RWPE2 (cell line): ENCODE measurements around the gene RPL27.
"Not testable (repeated sequence)": the region's sequence is repeated elsewhere in the genome, so short reads cannot be mapped to it uniquely, and the experiment has no call there.

ENCODE experiments used
- ATAC-seq: fragments of 200-7000 bp; cut with Tn5 transposase; 3 replicates; pipeline ENCODE4 v1.9.1; 2021; ENCODE audit warnings: low read depth
- DNase-seq: peaks from one replicate; pipeline ENCODE4 v3.0.0-alpha.2; 2020; ENCODE audit warnings: low spot score
- H3K27ac ChIP-seq: fragments of 450-650 bp; 2 replicates; pipeline ENCODE4 v1.5.1; 2017; ENCODE audit warnings: mild to moderate bottlenecking; ENCODE audit not compliant: poor library complexity, severe bottlenecking
- H3K27me3 ChIP-seq: fragments of 250-450 bp; sonication (Bioruptor Pico); 2 replicates; pipeline ENCODE4 v1.5.1; 2021; ENCODE audit warnings: mild to moderate bottlenecking, moderate library complexity; ENCODE audit not compliant: insufficient read depth, poor library complexity, severe bottlenecking
- H3K36me3 ChIP-seq: fragments of 250-450 bp; sonication (Bioruptor Pico); 2 replicates; pipeline ENCODE4 v1.5.1; 2020; ENCODE audit warnings: low read depth, mild to moderate bottlenecking, moderate library complexity
- H3K4me1 ChIP-seq: fragments of 250-450 bp; sonication (Bioruptor Pico); 2 replicates; pipeline ENCODE4 v1.5.1; 2021; ENCODE audit warnings: mild to moderate bottlenecking, moderate library complexity; ENCODE audit not compliant: insufficient read depth, poor library complexity, severe bottlenecking
- H3K4me3 ChIP-seq: fragments of 250-450 bp; sonication (Bioruptor Pico); 2 replicates; pipeline ENCODE4 v1.5.1; 2021; ENCODE audit warnings: mild to moderate bottlenecking, moderate library complexity; ENCODE audit not compliant: severe bottlenecking
- H3K9me3 ChIP-seq: fragments of 250-450 bp; sonication (Bioruptor Pico); 2 replicates; pipeline ENCODE4 v1.5.1; 2021; ENCODE audit warnings: mild to moderate bottlenecking, moderate library complexity; ENCODE audit not compliant: severe bottlenecking
- CTCF ChIP-seq: fragments of 450-650 bp; IDR thresholded peaks from one replicate; pipeline ENCODE4 v1.5.1; 2017; ENCODE audit warnings: mild to moderate bottlenecking, moderate library complexity; ENCODE audit not compliant: poor library complexity, severe bottlenecking

The RPL27 gene

DNA sequence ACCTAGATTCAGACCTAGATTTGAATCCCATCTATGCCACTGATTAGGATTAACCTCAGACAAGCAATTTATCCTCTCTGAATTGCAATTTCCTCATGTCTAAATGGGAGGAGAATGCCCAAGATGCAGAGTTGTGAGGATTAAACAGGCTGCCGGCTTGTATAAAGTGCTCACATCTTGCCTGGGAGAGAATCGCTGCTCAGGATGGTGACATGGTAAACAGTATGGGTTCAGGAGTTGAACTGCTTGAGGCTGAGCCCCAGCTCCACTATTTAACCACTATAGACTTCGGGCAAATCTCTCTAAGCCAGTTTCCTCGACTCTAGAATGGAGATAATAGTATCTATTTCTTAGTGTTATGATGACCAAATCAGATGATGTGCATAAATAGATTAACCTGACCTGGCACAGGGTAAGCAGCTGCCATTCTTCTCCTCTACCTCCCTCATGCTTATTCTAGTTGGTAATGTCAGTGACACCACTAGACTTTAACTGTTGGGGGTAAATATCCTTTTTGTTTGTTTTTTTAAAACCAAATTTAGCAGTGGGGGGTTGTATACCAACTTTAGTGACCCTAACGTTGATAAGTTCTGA lies 732 bp upstream of the RPL27 start:
- H3K4me3 ChIP-seq: peak overlapping the region; percentile 74
- no peaks in the 10 kb centered on the region for H3K9me3 ChIP-seq
- no peaks in the 10 kb centered on the region for H3K27me3 ChIP-seq
- DNase-seq (no peak), ATAC-seq (no peak)
- no peak for TF ChIP-seq CTCF
- peak overlapping the region; percentile 85 for H3K27ac ChIP-seq
- H3K36me3 ChIP-seq: peaks cover 50% of the 10 kb centered on the region
- H3K4me1 ChIP-seq: peaks cover 32% of the 10 kb centered on the region

DNA sequence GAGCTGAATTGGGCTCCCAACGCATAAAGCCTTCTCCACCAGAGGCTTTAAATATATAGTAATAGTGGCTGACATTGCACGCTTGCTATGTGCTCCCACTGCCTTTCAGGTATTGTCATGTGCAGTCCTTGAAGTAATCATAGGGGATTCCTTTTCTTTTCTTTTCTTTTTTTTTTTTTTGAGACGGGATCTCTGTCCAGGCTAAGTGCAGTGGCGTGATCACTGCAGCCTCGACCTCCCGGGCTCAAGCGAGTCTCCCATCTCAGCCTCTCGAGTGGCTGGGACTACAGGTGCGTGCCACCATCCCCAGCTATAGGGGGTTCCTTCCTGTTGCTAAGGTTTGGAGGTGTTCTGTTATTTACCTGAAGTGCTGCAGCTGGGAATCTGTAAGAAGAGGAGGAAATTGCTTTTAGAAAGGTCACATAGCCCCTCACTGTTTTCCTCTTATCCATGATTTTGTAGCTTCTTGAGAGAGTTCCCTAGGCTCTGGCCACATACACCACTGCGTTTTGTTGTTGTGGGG lies 845 bp downstream of the RPL27 start:
- no peaks in the 10 kb centered on the region for H3K9me3 ChIP-seq
- ATAC-seq: no peak
- no peaks in the 10 kb centered on the region for H3K27me3 ChIP-seq
- H3K27ac ChIP-seq: peak overlapping the region; percentile 85
- H3K4me1 ChIP-seq: peaks cover 36% of the 10 kb centered on the region
- no peak for TF ChIP-seq CTCF
- peak overlapping the region; percentile 74 for H3K4me3 ChIP-seq
- DNase-seq: no peak
- H3K36me3 ChIP-seq: peaks cover 53% of the 10 kb centered on the region

- not testable (repeated sequence) for H3K27me3 ChIP-seq, H3K4me3 ChIP-seq, DNase-seq, ATAC-seq, H3K9me3 ChIP-seq
- peak overlapping the region; percentile 85 for H3K27ac ChIP-seq
- H3K36me3 ChIP-seq: peaks cover 59% of the 10 kb centered on the region
- peaks cover 36% of the 10 kb centered on the region for H3K4me1 ChIP-seq
These were observed 2.7 kb downstream of the RPL27 start for GRCh38 chr17:43000894-43001293.

- Histone ChIP-seq H3K4me1 (peaks cover 31% of the 10 kb centered on the region), H3K4me3 (no peak overlapping the region), H3K9me3 (no peaks in the 10 kb centered on the region), H3K36me3 (peaks cover 57% of the 10 kb centered on the region), H3K27me3 (no peaks in the 10 kb centered on the region), H3K27ac (peak overlapping the region; percentile 85)
- ATAC-seq (peak; percentile 59), DNase-seq (no peak)
- TF ChIP-seq CTCF: peak; percentile 38
These were observed 5.4 kb downstream of the RPL27 start for GRCh38 chr17:43003542-43004172.

GRCh38 chr17:43006639-43007551 lies 8.7 kb downstream of the RPL27 start, which contains the start of gene IFI35:
Gene IFI35, plus strand, starts transcription at chr17:43006784. Its CDS starts 164 bp downstream, at chr17:43006948.
- TF ChIP-seq CTCF: peak; percentile 60
- H3K27ac ChIP-seq: peak within 1 kb of the TSS; percentile 85
- H3K4me3 ChIP-seq: peak within 1 kb of the TSS; percentile 71
- H3K27me3 ChIP-seq: no peaks in the 10 kb centered on the region
- H3K36me3 ChIP-seq: peaks cover 24% of the 10 kb centered on the region
- no peaks in the 10 kb centered on the region for H3K9me3 ChIP-seq
- peaks cover 6% of the 10 kb centered on the region for H3K4me1 ChIP-seq
- peak; percentile 78 for ATAC-seq
- DNase-seq: no peak
